ENCODE data around the gene MSI2. TPM values are rescaled to one million over a fixed set of nuclear protein-coding genes. Genes with fewer than 3 reads are reported as not detected.

MSI2 gene
- polyA plus RNA-seq, 1 of the 3 experiments (the other 2 are of a cell fraction) = 24.1 TPM

DNA sequence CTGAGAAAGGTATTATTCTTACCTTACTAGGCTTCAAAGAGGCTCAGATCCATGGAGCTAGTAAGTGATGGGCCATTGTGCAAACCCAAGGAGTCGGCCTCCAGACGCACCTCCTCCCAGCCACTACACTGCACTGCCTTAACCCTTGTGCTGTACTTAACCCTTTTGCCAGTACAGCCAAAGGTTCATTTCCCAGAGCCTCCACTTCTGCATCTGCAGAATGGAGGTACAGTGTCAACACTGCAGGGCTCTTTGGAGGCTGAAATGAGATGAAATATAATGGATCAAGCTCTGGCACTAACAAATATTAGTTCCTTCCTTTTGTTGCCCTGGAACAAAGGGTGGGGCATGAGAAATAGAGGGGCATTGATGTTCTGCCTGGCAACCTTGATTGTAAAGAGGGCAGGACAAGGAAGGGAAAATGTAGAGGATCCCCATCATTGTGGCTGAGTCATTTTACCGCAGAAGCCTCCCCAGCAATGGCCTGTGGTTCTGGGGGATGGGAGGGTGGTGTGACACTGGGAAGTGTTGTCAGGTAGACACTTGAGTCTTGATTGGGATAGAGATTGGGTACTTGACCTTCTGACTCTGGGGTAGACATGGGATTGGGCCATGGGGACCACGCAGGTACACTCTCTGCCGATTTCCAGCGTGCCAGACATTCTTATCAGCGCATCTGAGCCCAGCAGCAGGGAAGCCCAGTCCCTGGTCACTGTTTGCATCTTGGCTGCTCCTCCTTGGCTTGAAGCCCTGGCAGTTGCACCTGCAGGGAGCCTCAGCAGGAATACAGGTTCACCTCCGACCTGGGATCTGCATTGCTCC, 84.0 kb downstream of the MSI2 start:
- 88% methylated on average over 8 of the region's 8 CpGs for WGBS (ENCODE audit: low lambda C conversion rate)
- Histone ChIP-seq H3K9me2 (no peaks in the 10 kb centered on the region), H3K9me3 (no peaks in the 10 kb centered on the region)

DNA sequence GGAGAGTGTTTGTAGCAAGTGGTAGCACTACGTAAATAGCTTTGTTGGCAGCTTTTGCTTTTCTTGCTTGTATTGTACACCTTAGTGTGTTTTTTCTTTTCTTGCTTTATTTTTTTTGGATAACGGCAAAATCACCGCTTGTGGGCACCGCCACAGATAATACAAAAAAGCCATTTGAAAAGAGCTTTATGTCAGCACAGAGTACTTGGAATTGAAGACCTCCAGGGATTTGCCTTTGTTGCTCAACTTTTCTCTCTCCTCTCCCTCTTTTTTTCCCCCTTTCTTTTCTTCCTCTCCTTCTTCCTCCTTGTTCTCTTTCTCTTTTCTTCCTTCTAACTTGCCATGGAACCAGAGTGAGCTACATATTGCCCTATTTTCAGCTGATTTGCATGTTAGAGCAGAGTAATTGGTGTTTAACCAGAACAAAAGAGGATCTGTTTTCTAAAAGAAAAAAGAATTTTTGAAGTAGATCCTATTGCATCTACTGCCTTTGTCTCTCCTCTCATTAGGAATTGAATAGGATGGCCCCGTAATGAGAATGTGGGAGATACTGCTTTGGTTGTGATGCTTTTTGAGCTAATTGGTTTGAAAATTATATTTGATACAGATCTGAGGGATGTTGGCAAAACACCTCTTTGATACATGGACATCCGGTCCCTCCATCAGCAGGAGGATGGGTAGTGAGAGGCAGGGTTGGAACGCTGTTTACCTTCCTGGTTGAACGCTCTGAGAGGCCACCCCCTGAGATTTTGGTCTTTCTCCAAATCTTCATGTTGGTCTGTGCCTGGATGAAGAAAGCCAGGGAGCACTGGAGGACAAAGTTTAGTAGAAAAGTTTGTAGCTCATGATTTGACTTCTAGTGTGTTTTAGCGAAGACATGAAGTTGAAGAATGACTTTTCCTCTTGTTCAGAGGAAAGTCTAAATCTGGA, 85.6 kb downstream of the MSI2 start:
- peaks cover 0 to 27% of the 10 kb centered on the region in 2 experiments; a peak in 1 of 4 replicates for H3K4me1 ChIP-seq (ENCODE audit: control insufficient read depth in 1 of 2, insufficient read depth in 2 of 2, low read depth in 1 of 2, low read length in 1 of 2)
- no peak overlapping the region for H3K4me2 ChIP-seq
- POLR2A ChIA-PET = interaction anchor here (1.9 kb wide), 1 partner anchor 10 kb away, joined by 6 read pairs; no protein-coding TSS in a partner anchor
- CTCF ChIA-PET = interaction anchor here (0.7 to 1.4 kb wide), 5 partner anchors 8 to 441 kb away, joined by 4 to 5 read pairs (median 4); no protein-coding TSS in a partner anchor
- no peak overlapping the region for H2AFZ ChIP-seq (ENCODE audit: low read depth)
- H3K36me3 ChIP-seq (replicated peaks in 1 of 2; ENCODE audit: control insufficient read depth in 1 of 2, insufficient read depth in 2 of 2, low read length in 1 of 2) = peaks cover 0 to 6% of the 10 kb centered on the region in 2 experiments
- H3K4me3 ChIP-seq (ENCODE audit: low read depth in 2 of 2, low read length in 1 of 2) = no peak overlapping the region
- H3F3A ChIP-seq (replicated peaks; ENCODE audit: insufficient read depth) = no peaks in the 10 kb centered on the region
- WGBS (ENCODE audit: low lambda C conversion rate) = 84% methylated on average over 9 of the region's 9 CpGs
- H3K27me3 ChIP-seq (ENCODE audit: insufficient read depth) = no peaks in the 10 kb centered on the region
- no peaks in the 10 kb centered on the region for H3K9me2 ChIP-seq
- TF ChIP-seq, protein P1, sequence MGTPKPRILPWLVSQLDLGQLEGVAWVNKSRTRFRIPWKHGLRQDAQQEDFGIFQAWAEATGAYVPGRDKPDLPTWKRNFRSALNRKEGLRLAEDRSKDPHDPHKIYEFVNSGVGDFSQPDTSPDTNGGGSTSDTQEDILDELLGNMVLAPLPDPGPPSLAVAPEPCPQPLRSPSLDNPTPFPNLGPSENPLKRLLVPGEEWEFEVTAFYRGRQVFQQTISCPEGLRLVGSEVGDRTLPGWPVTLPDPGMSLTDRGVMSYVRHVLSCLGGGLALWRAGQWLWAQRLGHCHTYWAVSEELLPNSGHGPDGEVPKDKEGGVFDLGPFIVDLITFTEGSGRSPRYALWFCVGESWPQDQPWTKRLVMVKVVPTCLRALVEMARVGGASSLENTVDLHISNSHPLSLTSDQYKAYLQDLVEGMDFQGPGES (IDR thresholded peaks at IDR 0.05; ENCODE audit: low read depth, low read length) = no peak
- TF ChIP-seq GABPA (IDR thresholded peaks at IDR 0.05; ENCODE audit: low read depth) (no peak), RCOR1 (IDR thresholded peaks at IDR 0.05; ENCODE audit: low read length) (no peak)
- peak overlapping the region in 1 of 2 experiments; percentile 19; a peak in 1 of 4 replicates for H3K27ac ChIP-seq (ENCODE audit: low read depth in 2 of 2, low read length in 1 of 2)
- H3K9ac ChIP-seq = no peak overlapping the region
- no peaks in the 10 kb centered on the region for H3K9me3 ChIP-seq
- H4K20me1 ChIP-seq (ENCODE audit: insufficient read depth) = no peaks in the 10 kb centered on the region; the same call in 1 of the 2 replicates
- no peak for DNase-seq
- H3K79me2 ChIP-seq (ENCODE audit: insufficient read depth) = no peaks in the 10 kb centered on the region

More for the DNA sequence above, 84.0 kb downstream of the MSI2 start:
- Histone ChIP-seq H3K4me1 (ENCODE audit: control insufficient read depth in 1 of 2, insufficient read depth in 2 of 2, low read depth in 1 of 2, low read length in 1 of 2) (peaks cover 0 to 27% of the 10 kb centered on the region in 2 experiments; a peak in 1 of 4 replicates), H3F3A (replicated peaks; ENCODE audit: insufficient read depth) (no peaks in the 10 kb centered on the region), H3K79me2 (ENCODE audit: insufficient read depth) (no peaks in the 10 kb centered on the region), H2AFZ (ENCODE audit: low read depth) (no peak overlapping the region), H3K4me2 (no peak overlapping the region), H3K4me3 (ENCODE audit: low read depth in 2 of 2, low read length in 1 of 2) (no peak overlapping the region), H3K27me3 (ENCODE audit: insufficient read depth) (no peaks in the 10 kb centered on the region), H3K27ac (ENCODE audit: low read depth in 2 of 2, low read length in 1 of 2) (peak overlapping the region in 1 of 2 experiments; percentile 32; a peak in 1 of 4 replicates), H4K20me1 (ENCODE audit: insufficient read depth) (no peaks in the 10 kb centered on the region; the same call in 1 of the 2 replicates), H3K36me3 (replicated peaks in 1 of 2; ENCODE audit: control insufficient read depth in 1 of 2, insufficient read depth in 2 of 2, low read length in 1 of 2) (peaks cover 0 to 6% of the 10 kb centered on the region in 2 experiments), H3K9ac (no peak overlapping the region)
- ChIA-PET CTCF (interaction anchor here (1.7 kb wide), 1 partner anchor 9 kb away, joined by 11 read pairs; no protein-coding TSS in a partner anchor), POLR2A (interaction anchor here (1.9 kb wide), 1 partner anchor 9 kb away, joined by 6 read pairs; no protein-coding TSS in a partner anchor)
- no peak for DNase-seq
- TF ChIP-seq FOSL2 (IDR thresholded peaks at IDR 0.05; ENCODE audit: borderline replicate concordance, low read depth) = no peak
- TF ChIP-seq, protein P2, sequence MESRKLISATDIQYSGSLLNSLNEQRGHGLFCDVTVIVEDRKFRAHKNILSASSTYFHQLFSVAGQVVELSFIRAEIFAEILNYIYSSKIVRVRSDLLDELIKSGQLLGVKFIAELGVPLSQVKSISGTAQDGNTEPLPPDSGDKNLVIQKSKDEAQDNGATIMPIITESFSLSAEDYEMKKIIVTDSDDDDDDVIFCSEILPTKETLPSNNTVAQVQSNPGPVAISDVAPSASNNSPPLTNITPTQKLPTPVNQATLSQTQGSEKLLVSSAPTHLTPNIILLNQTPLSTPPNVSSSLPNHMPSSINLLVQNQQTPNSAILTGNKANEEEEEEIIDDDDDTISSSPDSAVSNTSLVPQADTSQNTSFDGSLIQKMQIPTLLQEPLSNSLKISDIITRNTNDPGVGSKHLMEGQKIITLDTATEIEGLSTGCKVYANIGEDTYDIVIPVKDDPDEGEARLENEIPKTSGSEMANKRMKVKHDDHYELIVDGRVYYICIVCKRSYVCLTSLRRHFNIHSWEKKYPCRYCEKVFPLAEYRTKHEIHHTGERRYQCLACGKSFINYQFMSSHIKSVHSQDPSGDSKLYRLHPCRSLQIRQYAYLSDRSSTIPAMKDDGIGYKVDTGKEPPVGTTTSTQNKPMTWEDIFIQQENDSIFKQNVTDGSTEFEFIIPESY (IDR thresholded peaks at IDR 0.05; ENCODE audit: borderline replicate concordance, low read depth) = no peak
- no peak for TF ChIP-seq SMC3 (IDR thresholded peaks at IDR 0.05; ENCODE audit: low read depth, low read length)
